Stimulated activated CD8-positive, alpha-beta memory T cell treated with anti-CD3 and anti-CD28 coated beads, Interleukin-12 subunit alpha, Interleukin-12 subunit beta, amount 100 ng/mL, for 24 hours (primary cell): ENCODE results near the gene PAN3.

Experiments used
- DNase-seq: peaks from one replicate; pipeline ENCODE4 v3.0.0-alpha.2; 2020; ENCODE audit errors: extremely low read depth

The PAN3 gene

DNA sequence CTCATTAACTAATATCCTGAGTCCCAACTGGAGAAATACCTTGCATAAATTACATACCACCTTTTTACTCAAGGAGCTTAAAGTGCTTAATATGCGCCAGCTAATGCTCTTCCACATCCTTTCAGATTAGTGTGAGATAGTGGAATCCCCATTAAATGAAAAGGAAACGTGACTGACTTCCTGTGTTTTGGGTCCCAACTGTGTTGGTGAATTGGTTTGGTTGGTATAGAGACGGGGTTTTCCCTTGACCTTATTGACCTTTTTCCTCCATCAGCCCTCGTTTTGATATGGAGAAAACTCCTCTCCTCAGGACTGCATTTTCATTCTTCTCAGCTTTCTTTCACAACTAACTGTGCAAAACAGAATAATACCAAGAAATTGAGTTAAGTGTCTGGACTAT lies 163.5 kb downstream of the PAN3 start:
- no peak for DNase-seq

DNA sequence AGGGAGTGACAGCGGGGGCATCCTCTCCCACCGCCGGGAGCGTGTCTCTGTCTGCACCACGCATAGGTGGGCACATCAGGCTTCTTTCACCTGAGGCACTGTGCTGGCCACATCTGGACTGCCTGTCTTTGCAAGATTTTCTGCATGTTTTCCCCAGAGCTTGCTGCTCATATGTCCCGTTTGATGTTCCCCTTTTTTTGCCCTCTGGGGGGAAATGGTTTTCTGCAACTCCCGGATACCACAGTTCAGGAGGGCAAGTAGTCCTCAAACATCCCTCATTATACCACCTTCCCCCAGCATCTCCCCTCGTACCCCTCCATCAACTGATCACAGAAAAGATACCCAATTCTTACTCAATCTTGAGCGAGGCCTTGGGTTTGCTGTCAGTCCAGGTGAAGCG lies 168.0 kb downstream of the PAN3 start:
- no peak for DNase-seq

DNA sequence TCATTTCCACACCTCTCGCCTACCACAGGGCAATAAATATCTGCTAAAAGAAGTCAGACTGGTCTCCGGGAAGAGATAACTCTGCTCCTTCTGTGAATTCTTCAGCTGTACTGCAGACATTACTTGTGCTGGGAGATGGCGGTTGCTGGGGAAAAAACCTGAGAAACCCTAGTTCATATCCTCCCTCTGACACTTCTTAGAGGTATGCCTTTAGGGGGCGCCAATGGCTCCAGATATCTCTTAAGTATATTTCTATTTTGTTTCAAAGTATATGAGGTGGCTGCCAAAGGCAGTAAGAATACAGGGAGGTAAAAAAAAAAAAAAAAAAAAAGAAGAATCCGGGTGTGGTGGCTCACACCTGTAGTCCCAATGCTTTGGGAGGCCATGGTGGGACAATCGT lies 175.2 kb downstream of the PAN3 start:
- no peak for DNase-seq

DNA sequence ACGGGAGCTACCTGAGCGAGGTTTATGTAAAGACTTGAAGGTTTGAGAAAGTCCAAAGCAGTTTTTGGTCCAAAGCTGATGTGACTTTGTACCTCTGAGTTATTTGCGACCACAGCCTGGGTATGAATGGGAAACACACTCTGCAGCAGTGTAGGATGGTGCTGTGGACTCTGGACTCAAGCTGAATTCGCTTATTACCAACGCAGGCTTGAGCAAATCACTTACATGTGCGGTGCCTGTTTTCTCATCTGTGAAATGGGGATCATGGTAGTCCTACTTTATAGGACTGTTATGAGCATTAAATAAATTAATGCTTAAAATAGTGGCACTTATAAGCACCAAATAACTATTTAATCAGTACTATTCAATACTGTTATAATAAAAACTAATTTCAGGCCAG lies 176.5 kb downstream of the PAN3 start:
- DNase-seq = no peak

DNA sequence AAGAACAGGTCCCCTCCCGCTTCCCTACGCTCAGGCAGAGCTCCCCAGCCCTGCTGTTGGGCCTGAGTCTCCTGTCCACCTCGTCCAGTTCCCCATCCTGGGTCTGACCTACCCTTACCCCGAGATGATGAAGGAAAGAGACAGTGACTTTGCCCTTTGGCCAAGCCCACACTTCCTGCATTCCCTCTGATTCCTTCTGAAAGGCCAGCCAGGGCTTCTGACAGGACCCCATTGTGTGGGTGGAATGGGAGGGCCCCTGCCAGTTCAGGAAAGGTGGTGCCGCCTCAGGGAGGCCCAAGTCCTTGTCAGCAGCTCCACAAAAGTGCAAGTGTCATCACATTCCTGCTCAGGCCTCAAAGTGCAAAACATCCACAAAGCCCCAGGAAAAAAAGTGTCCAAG lies 177.8 kb downstream of the PAN3 start:
- no peak for DNase-seq

DNA sequence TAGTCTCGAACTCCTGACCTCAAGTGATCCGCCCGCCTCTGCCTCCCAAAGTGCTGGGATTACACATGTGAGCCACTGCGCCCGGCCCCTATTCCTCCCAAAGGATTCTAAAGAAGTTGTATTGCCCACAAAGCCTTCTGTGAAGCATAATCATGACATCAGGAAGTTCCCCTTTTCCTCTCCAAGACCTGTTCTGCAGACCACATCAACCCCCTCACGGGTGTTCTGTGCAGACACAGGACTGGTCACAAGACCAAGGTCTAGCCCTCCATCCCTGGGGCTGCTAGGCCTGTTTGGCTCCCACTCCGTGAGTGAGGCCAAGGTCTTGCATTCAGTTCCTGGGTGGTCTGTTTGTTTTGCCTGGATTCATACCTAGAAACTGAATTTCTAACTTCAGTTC lies 178.5 kb downstream of the PAN3 start:
- no peak for DNase-seq

DNA sequence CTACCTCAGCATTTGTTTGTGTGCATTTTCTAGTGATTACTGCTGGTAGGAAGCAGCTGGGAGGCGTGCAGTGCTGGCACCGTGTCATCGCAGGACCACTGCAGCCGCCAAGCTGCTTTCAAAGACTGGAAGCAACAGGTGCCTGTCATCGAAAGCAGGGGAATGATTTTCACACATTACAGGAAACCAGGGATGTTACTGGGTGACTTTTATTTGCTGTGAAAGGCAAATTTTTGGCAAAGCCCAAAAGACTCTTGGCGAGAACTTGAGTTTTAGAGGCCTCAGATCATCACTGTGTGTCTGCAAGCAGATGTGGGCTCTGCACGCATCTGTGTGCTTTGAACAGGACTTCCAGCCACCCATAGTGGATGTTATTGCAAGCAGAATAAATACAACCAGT lies 180.2 kb downstream of the PAN3 start:
- no peak for DNase-seq

DNA sequence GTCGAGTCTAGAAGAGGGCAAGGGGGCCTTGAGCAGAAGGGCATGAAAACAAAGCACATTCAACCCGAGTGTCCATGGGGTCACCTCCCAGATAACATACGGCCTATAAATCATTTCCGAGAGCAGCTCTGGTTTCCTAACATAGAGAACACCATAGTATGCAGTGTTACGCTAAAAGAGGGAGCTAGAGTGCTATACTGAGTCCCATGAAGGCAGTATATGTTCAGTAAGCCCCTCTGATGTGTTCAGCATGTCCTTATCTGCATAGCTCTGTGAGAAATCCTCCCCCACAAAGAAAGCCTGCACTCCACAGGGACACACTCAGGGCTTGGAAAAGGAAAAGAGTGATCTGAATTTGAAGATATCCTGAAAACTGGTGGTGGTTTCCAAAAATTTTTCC lies 181.2 kb downstream of the PAN3 start:
- no peak for DNase-seq

DNA sequence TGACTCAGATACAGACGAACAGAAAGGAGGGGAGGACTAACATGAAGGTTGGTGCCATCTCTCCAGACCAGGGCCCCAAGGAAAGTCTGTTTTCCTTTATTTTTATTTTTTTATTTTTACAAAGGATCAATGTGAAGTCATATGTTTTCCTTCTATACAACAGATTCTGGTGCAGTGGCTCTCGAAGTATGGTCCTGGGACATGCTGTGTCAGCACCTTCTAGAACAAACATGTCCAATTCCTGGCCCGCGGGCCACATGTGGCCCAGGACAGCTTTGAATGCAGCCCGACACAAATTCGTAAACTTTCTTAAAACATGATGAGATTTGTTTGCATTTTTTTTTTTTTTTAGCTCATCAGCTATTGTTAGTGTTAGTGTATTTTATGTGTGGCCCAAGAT lies 181.9 kb downstream of the PAN3 start:
- no peak for DNase-seq

DNA sequence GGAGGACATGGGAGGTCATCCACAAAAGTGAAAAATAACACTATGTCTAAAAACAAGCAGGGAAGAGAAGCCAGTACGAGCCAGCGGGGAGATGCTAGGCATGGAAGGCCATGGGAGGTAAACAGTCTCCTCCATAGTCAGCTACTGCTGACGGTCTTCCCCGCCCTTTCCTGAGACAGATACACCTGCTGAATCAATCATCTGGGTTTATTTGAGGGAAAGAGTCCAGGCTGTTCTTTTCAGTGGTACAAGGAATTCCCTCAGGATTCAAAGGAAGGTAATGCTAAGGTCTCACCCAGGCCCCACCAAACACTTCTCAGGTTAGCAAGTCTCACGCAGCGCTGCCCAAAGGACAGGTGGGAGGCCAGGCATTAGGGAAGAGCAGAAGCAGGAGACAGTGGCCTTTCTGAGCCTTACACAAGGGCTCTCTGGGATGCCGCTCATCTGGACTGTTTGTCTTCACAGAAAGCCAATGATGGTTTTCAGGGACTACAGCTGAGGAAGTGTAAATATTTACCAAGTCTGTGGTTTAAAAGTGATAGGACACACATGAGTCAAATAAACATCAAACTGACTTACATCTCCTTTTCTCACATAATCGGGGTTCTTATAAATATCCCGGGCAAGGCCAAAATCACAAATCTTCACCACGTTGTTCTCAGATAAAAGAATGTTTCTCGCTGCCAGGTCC lies 182.7 kb downstream of the PAN3 start:
- DNase-seq = no peak

DNA sequence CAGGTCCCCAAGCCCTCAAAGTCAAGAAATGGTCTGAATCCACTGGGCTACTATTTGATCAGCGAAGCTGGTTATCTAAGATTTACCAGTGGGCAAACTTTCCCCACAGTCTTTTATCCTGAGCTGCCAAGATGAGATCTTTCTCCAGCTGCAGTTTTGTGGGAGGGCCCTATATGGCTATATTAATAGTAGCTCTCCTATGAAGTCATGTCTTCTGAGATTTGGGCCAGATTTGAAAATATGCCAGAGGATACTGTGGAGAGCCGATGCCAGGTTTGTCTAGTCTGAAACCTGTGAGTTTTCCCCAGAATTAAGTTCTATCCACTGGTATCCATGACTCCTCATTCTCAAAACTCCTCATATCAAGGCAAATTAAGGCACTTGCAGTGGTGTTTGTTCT lies 183.4 kb downstream of the PAN3 start:
- no peak for DNase-seq

DNA sequence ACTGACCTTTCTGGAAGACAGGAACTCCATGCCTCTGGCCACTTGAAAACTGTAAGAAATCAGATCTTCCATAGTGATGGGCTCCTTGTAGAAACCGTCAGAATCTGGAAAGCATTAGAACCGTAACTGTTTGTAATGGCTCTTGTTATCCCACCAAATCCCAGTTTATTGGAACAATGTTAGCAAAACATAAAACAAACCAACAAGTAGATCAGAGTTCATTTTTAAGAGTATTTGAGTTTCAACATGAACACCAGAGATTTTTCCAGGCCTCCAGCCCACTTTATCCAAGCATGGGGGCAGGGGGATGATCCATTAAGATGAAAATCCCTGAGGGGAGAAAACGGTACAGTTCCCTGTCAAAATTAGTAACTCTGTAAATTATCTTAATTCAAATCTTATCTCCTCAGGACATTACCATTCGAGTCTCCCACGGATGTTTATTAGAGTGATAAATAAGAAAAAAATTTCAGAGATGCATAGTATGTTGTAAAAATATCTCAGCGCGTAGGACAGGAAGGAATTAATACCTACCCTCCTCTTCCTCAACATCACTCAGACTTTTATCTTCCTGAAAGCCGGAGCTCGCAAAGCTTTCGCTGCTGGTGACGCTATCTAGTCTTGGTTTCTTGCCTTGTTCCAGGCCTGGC lies 184.0 kb downstream of the PAN3 start:
- DNase-seq = no peak

DNA sequence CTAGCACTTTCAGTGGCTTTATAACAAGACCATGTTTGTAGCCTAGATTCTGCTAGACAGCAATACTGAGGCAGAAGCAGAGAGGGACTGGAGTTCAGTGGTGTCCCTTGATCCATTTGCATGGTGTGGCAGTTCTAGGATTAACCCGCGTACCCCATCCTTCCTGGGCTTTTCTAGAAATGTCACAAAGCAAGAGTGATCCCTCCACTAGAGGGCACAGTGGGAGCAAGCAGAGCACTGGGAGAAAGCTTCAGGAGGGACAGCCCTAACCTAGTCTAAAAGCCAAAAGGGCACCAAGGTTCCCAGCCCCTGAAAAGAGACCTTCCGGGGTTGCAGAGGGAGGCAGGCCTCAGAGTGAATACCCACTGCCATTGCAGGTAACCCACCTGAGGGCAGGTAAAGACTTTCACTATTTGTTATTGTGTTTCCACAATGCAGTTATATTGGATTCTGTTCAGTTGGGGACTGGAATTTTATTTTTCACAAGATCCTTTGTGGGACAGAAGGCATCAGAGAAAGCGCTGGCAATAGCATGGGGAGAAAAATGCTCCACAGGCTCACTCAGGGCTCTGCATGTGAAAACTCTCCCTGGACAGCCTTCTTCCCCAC lies 185.9 kb downstream of the PAN3 start:
- no peak for DNase-seq

DNA sequence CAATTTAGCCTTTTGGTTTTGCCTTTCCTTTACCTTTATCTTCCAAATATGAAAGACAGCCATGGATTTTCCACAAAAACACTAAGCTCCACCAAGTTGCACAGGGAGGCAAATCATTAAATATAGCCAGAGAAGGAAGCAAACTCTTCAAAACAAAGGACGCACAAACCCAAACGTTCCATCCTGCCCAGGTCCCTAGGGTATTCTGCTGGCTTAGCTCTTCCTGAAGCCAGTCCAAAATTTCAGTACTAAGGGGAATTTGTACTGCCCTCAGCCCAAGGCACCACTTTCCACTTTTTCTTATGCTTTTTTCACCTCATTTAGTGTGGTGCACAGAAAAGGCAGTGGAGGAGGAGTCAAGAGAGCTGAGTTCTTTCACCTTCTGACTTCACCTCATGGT lies 186.7 kb downstream of the PAN3 start:
- no peak for DNase-seq

DNA sequence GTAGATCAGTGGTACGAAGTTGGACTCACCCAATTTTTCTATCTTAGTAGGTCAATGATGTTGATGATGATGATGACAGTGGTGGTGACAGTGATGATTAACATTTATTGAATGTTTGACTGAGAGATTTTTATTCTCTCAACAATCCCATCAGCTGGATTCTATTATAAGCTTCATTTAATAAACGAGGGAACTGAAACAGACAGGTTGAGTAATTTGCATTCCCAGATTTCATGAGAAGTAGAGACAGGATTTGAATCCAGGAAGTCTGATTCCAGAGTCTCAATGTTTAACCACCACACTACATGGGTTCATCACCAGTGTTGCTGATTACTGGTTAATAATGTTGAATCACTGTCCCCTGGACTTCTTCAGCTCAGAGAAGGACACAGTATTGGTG lies 187.7 kb downstream of the PAN3 start:
- no peak for DNase-seq

DNA sequence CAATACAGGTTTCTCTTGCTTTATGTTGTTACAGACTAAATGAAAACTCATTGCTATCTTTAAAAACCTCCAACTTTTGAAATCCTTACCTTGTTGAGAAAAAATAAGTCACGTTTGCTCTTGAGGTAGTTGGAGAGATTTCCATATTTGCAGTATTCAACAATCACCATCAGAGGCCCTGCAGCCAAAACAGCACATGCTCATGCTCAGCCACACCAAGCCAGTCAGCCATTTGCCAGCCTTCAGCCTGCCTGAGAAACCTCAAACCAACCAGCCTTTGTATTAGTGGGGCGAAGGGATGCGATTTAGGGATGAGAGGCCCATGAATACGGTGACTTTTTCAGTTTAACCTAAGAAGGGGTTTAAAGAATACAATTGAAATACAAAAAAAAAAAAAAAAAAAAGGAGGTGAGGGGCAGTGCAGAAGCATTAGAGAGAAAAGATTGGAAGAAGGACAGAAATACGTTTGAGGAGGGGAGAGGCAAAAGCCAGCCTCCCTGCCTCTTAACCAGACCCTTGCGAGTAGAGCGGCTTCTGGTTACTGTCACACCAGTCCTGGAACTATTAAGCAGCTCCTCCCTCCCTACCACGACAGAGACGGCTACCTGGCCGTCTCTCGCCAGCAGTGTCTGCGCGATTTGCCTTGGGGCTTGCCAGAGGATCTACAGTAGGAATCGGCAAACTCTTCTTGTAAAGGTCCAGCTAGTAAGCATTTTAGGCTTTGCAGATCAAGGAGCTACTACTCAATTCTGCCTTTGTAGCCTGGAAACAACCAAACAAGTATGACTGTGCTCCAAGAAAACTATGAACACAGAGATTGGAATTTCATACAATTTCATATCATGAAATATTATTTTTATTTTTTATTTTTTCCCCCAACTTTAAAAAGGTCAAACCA lies 189.3 kb downstream of the PAN3 start:
- no peak for DNase-seq

DNA sequence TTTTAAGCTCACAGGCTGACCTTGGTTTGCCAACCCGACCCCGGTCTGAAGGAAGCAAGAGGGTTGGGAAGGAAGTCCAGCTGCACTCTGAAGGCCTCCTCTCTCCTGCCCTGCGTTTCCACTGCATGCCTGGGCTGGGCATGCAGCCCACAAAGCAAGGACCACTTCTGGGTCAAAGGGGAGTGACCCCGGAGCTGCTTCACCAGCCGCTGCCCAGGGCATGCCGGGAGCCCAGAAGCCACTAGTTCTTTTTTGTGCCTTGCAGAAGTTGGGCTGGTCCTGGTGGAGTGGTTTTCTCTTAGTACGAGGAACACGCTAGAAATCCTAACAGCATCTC lies 189.9 kb downstream of the PAN3 start:
- no peak for DNase-seq

DNA sequence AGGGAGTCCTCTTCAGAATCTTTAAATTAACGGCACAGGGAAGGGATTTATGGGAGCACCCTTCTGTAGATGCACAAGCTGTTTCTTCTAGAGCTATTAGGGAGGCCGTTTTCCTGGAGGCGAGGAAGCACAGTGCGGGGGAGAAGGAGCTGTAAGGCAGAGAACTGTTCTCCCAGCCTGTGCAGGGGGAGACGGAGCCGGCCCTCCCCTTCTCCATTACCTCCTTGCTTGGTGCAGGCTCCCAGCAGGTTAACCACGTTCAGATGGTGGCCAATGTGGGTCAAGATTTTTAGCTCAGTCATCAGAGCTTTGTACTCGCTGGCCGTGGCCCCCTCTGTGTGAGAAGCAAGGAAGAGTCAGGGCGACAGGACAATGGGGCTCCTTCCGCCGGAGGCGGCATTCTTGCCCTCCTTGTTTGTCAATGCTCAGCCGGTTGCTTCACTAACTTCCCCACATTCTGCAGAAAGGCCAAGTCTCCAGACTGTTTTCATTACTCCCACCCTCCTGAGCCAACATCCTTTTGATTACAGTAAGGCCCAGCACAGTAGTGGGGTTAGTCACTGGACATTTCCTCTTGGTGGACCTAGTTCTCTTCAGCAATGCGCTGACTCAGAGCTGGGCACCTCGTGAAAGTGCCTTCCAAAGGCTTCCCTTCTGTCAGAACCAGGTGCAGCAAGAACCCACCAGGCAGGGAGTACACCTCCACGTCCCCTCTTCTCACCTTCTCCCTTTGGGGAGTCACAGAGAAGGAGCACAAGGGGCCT lies 191.2 kb downstream of the PAN3 start:
- DNase-seq = no peak

DNA sequence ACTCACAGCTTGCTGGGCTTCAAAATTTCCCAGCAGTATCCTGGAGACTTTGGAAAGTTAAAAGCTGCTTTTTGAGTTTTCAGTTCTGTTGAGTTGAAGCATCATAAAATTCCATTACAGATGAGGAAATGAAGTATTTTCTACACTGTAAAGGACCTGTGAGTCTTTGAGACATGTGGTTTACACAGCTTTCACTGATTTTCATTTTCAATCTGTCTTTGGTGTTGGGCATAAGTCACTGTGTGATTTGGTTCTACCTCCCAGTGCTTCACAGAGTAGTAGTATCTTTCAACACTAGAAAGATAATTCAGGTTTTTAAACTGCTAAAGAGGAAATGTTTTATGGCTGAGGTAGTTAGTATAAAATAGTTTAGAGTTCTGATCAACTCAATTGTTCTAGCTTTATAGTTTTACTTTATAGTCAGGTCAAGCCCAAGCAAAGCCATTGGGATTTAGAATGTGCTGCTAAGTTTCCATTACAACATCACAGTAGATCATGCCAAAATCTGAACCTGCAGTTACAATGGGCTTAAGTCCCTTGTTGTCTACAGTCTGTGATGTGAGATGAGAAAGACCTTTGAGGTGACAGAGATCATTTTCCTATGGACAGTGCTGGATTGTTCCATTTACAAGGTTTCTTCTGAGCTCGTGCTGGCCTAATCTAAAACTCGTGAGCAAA lies 195.0 kb downstream of the PAN3 start:
- no peak for DNase-seq

DNA sequence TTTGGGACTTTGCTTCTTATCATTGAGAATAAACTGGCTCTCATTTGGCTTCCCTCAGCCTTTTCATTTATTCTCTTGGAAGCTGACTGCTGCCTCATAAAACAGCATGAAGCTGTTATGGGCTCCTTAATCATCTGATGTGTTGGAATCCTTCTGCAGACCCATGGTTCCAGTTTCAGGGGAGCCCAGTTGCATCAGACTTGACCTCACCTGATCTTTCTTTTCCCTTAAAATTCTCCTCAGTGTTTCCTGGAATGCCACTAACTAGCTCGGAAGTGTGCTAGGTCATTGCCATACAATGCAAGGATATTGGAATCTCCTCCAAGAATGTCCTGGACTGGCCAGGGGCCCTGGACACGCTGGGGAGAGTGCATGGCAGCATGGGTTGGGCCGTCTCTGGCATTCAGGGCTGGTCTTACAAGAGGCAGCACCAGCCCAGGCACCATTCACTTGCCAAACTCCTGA lies 197.9 kb downstream of the PAN3 start:
- no peak for DNase-seq
